ENCODE data around the gene FANCI. TPM values are rescaled to one million over a fixed set of nuclear protein-coding genes. Genes with fewer than 3 reads are reported as not detected.
A peak's percentile ranks its signal among the peaks of the same experiment; 100 is the strongest.

FANCI gene
- total and polyA plus RNA-seq, 2 of the 4 experiments (the other 2 are of a cell fraction): 13.2 to 34.2 TPM

DNA sequence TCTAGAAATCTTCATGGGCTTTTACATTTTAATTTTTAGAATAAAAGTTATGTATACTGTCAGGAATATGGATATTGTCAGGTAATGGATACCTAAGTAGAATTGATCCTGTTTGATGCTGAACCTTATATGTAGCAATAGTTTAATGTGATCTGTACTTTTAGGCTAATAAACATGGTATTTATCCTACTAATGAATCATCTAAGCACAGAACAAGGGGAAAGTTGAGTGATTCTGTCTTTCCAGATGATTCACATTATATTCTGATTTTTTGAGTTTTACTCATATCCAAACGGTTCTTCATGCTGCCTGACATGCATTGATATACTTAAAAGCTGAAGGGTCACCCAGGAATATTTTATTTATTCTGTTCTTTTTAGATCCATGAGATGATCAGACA lies 34.5 kb downstream of the FANCI start:
- ChIA-PET POLR2A (ENCODE audit: unreplicated experiment) (no interaction called here), CTCF (interaction anchor here (1.4 kb wide), 1 partner anchor 22 kb away, joined by 5 read pairs; no protein-coding TSS in a partner anchor)
- Histone ChIP-seq H3K4me3 (ENCODE audit: insufficient read depth, low read depth, low read length) (no peak overlapping the region), H3K23ac (ENCODE audit: low read depth, low read length) (no peak overlapping the region), H4K8ac (ENCODE audit: low read depth in 2 of 2, low read length in 2 of 2) (no peak overlapping the region), H3K27me3 (ENCODE audit: control insufficient read depth, insufficient read depth, low read length) (no peaks in the 10 kb centered on the region), H3K4me1 (ENCODE audit: control insufficient read depth, insufficient read depth, low read length) (no peaks in the 10 kb centered on the region), H3K79me1 (ENCODE audit: low read depth in 1 of 2, low read length in 2 of 2) (peaks cover 3% of the 10 kb centered on the region in 2 experiments; a peak in 2 of 4 replicates), H4K20me1 (ENCODE audit: insufficient read depth, low read length) (no peaks in the 10 kb centered on the region), H3K14ac (replicated peaks; ENCODE audit: low read depth, low read length) (no peak overlapping the region), H2AK9ac (replicated peaks; ENCODE audit: low read depth, low read length, poor library complexity) (no peak overlapping the region), H2AK5ac (ENCODE audit: low read depth, low read length) (no peak overlapping the region), H3K9ac (ENCODE audit: low read depth, low read length) (no peak overlapping the region), H4K5ac (ENCODE audit: low read depth, low read length) (no peak overlapping the region), H2BK15ac (ENCODE audit: low read depth, low read length) (no peak overlapping the region), H2BK20ac (ENCODE audit: low read depth, low read length) (no peak overlapping the region), H3K18ac (ENCODE audit: low read depth, low read length) (no peak overlapping the region), H2AFZ (replicated peaks; ENCODE audit: low read length, poor library complexity) (no peak overlapping the region), H3K4ac (ENCODE audit: low read depth, low read length) (no peak overlapping the region), H3K9me3 (ENCODE audit: control insufficient read depth, insufficient read depth, low read length) (no peaks in the 10 kb centered on the region), H3K9me1 (ENCODE audit: insufficient read depth, low read length) (no peaks in the 10 kb centered on the region), H2BK5ac (ENCODE audit: low read depth, low read length, poor library complexity, severe bottlenecking) (no peak overlapping the region), H4K91ac (ENCODE audit: insufficient read depth, low read depth, low read length) (no peak overlapping the region), H3K27ac (ENCODE audit: insufficient read depth, low read length) (no peak overlapping the region), H2BK120ac (ENCODE audit: low read depth, low read length) (no peak overlapping the region), H3K4me2 (ENCODE audit: low read depth, low read length) (no peak overlapping the region), H3K56ac (ENCODE audit: extremely low read depth, insufficient read depth, low read length) (no peak overlapping the region), H3K36me3 (ENCODE audit: control insufficient read depth, insufficient read depth, low read length) (peaks cover 1% of the 10 kb centered on the region; the same call in 1 of the 2 replicates)
- no TSS peak for BruUV-seq (replicated peaks)
- no peak for TF ChIP-seq RCOR1 (IDR thresholded peaks at IDR 0.05; ENCODE audit: insufficient replicate concordance, low read length)
- no peak for TF ChIP-seq MAZ (IDR thresholded peaks at IDR 0.05; ENCODE audit: borderline replicate concordance, low read depth, low read length)
- no peak for TF ChIP-seq MAFK (IDR thresholded peaks at IDR 0.05; ENCODE audit: low read depth, low read length)
- no peak for TF ChIP-seq CHD1 (IDR thresholded peaks at IDR 0.05; ENCODE audit: low read depth, low read length)
- TF ChIP-seq BHLHE40 (IDR thresholded peaks at IDR 0.05; ENCODE audit: low read depth, low read length): no peak
- no peak for TF ChIP-seq NFE2L2 (IDR thresholded peaks at IDR 0.05; ENCODE audit: low read depth, low read length)
- no peak for TF ChIP-seq RFX5 (IDR thresholded peaks at IDR 0.05; ENCODE audit: low read depth, low read length)
- TF ChIP-seq CEBPB (IDR thresholded peaks at IDR 0.05; ENCODE audit: low read depth, low read length): peak; percentile 55
- ATAC-seq (ENCODE audit: low read depth): peak; percentile 44; the same call in 1 of the 2 replicates
- in situ Hi-C loops (cut with MboI; ENCODE audit: low sequenced_read_pairs) (no loop called here), dilution Hi-C loops (cut with HindIII; ENCODE audit: low sequenced_read_pairs, unreplicated experiment) (no loop called here), intact Hi-C loops (cut with micrococcal nuclease) (no loop called here)
- WGBS, 2 experiments (ENCODE audit: extremely low coverage in 2 of 2, insufficient read length in 1 of 2): no CpG with 5 or more reads among the region's 1 CpG
- peak; percentile 36 for DNase-seq
